Liver (tissue), 9 donors: Measurements from ENCODE around the gene PLCB1. TPM values are rescaled to one million over a fixed set of nuclear protein-coding genes. Genes with fewer than 3 reads are reported as not detected.

Experiments used
- DNase-seq: peaks from one replicate; pipeline ENCODE4 v3.0.0-alpha.2; 2017; ENCODE audit warnings: low spot score
- H3K27ac ChIP-seq, 2 donors: one replicate each; pipeline ENCODE4 v1.7.0; 2013; ENCODE audit warnings: inconsistent platforms in 2 of 2, low read length in 2 of 2, control low read depth in 1 of 2, low read depth in 1 of 2, mild to moderate bottlenecking in 1 of 2
- H3K27me3 ChIP-seq, 4 donors: one replicate each; pipeline versions ENCODE4 v1.6.1 to v1.7.0; 2013; ENCODE audit warnings: low read length in 3 of 4, inconsistent platforms in 1 of 4, mild to moderate bottlenecking in 1 of 4, moderate library complexity in 1 of 4; ENCODE audit not compliant: control insufficient read depth in 4 of 4, insufficient read depth in 4 of 4
- H3K36me3 ChIP-seq, 4 donors: one replicate each; pipeline versions ENCODE4 v1.6.1 to v1.7.0; 2013; ENCODE audit warnings: low read length in 3 of 4, mild to moderate bottlenecking in 3 of 4, low read depth in 1 of 4, moderate library complexity in 1 of 4; ENCODE audit not compliant: control insufficient read depth in 4 of 4, insufficient read depth in 3 of 4
- H3K4me1 ChIP-seq, 4 donors: one replicate each; pipeline versions ENCODE4 v1.6.1 to v1.7.0; 2013; ENCODE audit warnings: low read length in 3 of 4, mild to moderate bottlenecking in 3 of 4, moderate library complexity in 1 of 4; ENCODE audit not compliant: control insufficient read depth in 4 of 4, insufficient read depth in 4 of 4
- H3K4me3 ChIP-seq, 3 donors: one replicate each; pipeline versions ENCODE4 v1.6.1 to v1.7.0; 2013; ENCODE audit warnings: low read length in 3 of 3, control low read depth in 1 of 3, low read depth in 1 of 3, mild to moderate bottlenecking in 1 of 3
- H3K9ac ChIP-seq, 2 donors: one replicate each; pipeline ENCODE4 v1.7.0; 2013; ENCODE audit warnings: low read length in 2 of 2, mild to moderate bottlenecking in 2 of 2, moderate library complexity in 2 of 2, control low read depth in 1 of 2, low read depth in 1 of 2
- H3K9me3 ChIP-seq, 4 donors: one replicate each; pipeline versions ENCODE4 v1.6.1 to v1.7.0; 2013; ENCODE audit warnings: low read length in 3 of 4; ENCODE audit not compliant: control insufficient read depth in 4 of 4
- ATF3 ChIP-seq: IDR thresholded peaks from 2 replicates; pipeline ENCODE4 v1.6.1; 2016; ENCODE audit warnings: antibody characterized with exemption
- CTCF ChIP-seq: fragments of 150-350 bp; IDR thresholded peaks from 2 replicates; pipeline ENCODE4 v1.5.1; 2017; ENCODE audit warnings: improper control_type of control experiment, low read depth, low read length; ENCODE audit not compliant: missing input control
- EGR1 ChIP-seq, 2 donors: IDR thresholded peaks; 2 replicates each; pipeline ENCODE4 v1.6.1; 2016 to 2018; ENCODE audit warnings: antibody characterized with exemption in 2 of 2, low read depth in 2 of 2
- FOXA1 ChIP-seq: IDR thresholded peaks from 2 replicates; pipeline ENCODE4 v1.6.1; 2016; ENCODE audit warnings: antibody characterized with exemption
- FOXA2 ChIP-seq: IDR thresholded peaks from 2 replicates; pipeline ENCODE4 v1.6.1; 2016; ENCODE audit warnings: antibody characterized with exemption
- GABPA ChIP-seq, 2 donors: IDR thresholded peaks in 1 of 2; conservative IDR thresholded peaks in 1 of 2; 2 replicates each; pipeline ENCODE4 v1.6.1; 2016; ENCODE audit warnings: antibody characterized with exemption in 2 of 2, mild to moderate bottlenecking in 1 of 2, moderate library complexity in 1 of 2
- HNF4A ChIP-seq, 2 donors: conservative IDR thresholded peaks; 2 replicates each; pipeline ENCODE4 v1.6.1; 2016; ENCODE audit warnings: antibody characterized with exemption in 2 of 2, mild to moderate bottlenecking in 2 of 2
- HNF4G ChIP-seq: IDR thresholded peaks from 2 replicates; pipeline ENCODE4 v1.6.1; 2016; ENCODE audit warnings: antibody characterized with exemption
- JUND ChIP-seq, 2 donors: IDR thresholded peaks; 2 replicates each; pipeline ENCODE4 v1.6.1; 2016; ENCODE audit warnings: antibody characterized with exemption in 2 of 2
- MAX ChIP-seq: IDR thresholded peaks from 2 replicates; pipeline ENCODE4 v1.6.1; 2016; ENCODE audit warnings: antibody characterized with exemption
- NR2F2 ChIP-seq: IDR thresholded peaks from 2 replicates; pipeline ENCODE4 v1.6.1; 2016; ENCODE audit warnings: antibody characterized with exemption
- RAD21 ChIP-seq, 2 donors: IDR thresholded peaks; 2 replicates each; pipeline ENCODE4 v1.6.1; 2016; ENCODE audit warnings: antibody characterized with exemption in 2 of 2, mild to moderate bottlenecking in 2 of 2
- REST ChIP-seq: IDR thresholded peaks from 2 replicates; pipeline ENCODE4 v1.6.1; 2016; ENCODE audit warnings: antibody characterized with exemption, mild to moderate bottlenecking
- RXRA ChIP-seq, 2 donors: IDR thresholded peaks; 2 replicates each; pipeline ENCODE4 v1.6.1; 2017 to 2018; ENCODE audit warnings: antibody characterized with exemption in 2 of 2, mild to moderate bottlenecking in 1 of 2
- SP1 ChIP-seq: IDR thresholded peaks from 2 replicates; pipeline ENCODE4 v1.6.1; 2018; ENCODE audit warnings: antibody characterized with exemption, mild to moderate bottlenecking
- TAF1 ChIP-seq: conservative IDR thresholded peaks from 2 replicates; pipeline ENCODE4 v1.6.1; 2016; ENCODE audit warnings: antibody characterized with exemption, mild to moderate bottlenecking
- YY1 ChIP-seq: IDR thresholded peaks from 2 replicates; pipeline ENCODE4 v1.6.1; 2016; ENCODE audit warnings: antibody characterized with exemption, mild to moderate bottlenecking
- ZBTB33 ChIP-seq: IDR thresholded peaks from 2 replicates; pipeline ENCODE4 v1.6.1; 2016; ENCODE audit warnings: antibody characterized with exemption
- WGBS: extraction: QIAGEN DNeasy Blood & Tissue Kit; methylation state at CpG from one replicate; pipeline ENCODE4 v1.1.7; 2013; 5-methylcytosine and 5-hydroxymethylcytosine counted together
- polyA plus RNA-seq, 2 donors: library from polyadenylated mRNA; stranded (reverse) in 1 of 2; unstranded in 1 of 2; fragments of 200-250 nt in 1 of 2; fragments of >200 nt in 1 of 2; fragmentation: Nextera tagmentation in 1 of 2; extraction: Ambion mirVana in 1 of 2; gene quantifications; one replicate each; pipeline versions ENCODE4 v1.2.1 to v1.2.3, GENCODE V29; 2013 to 2015
- total RNA-seq, 2 donors: library from RNA; depleted of rRNA; stranded (reverse); fragments of >200 nt; gene quantifications; one replicate each; pipeline ENCODE4 v1.2.3, GENCODE V29; 2014
- donor health status: healthy.
- donor health status: healthy.
- donor health status: healthy.
- donor health status: healthy.
- donor health status: healthy.

The PLCB1 gene
- total and polyA plus RNA-seq, 4 donors: 3.7 to 13.5 (median 5.9) TPM

- H3K4me3 ChIP-seq: no peak overlapping the region
- no peaks in the 10 kb centered on the region for H3K4me1 ChIP-seq
- no peaks in the 10 kb centered on the region for H3K36me3 ChIP-seq
- no peaks in the 10 kb centered on the region for H3K9me3 ChIP-seq
- no peaks in the 10 kb centered on the region for H3K27me3 ChIP-seq
- H3K27ac ChIP-seq: no peak overlapping the region
- 69% methylated on average over 5 of the region's 5 CpGs for WGBS
- DNase-seq: no peak
- no peak for TF ChIP-seq NR2F2
- TF ChIP-seq RXRA (IDR thresholded peaks at IDR 0.05): no peak
- no peak for TF ChIP-seq JUND (IDR thresholded peaks at IDR 0.05)
- TF ChIP-seq TAF1: no peak
- no peak for TF ChIP-seq RAD21 (IDR thresholded peaks at IDR 0.05)
- no peak for TF ChIP-seq CTCF
- no peak for TF ChIP-seq GABPA (IDR thresholded peaks at IDR 0.05 in 1 of 2, conservative IDR thresholded peaks at IDR 0.05 in 1 of 2)
- TF ChIP-seq HNF4A (conservative IDR thresholded peaks at IDR 0.05): no peak
- no peak for TF ChIP-seq FOXA2
- no peak for TF ChIP-seq YY1
- no peak for TF ChIP-seq REST
- TF ChIP-seq MAX: no peak
- no peak for TF ChIP-seq EGR1 (IDR thresholded peaks at IDR 0.05; ENCODE audit: low read depth in 2 of 2)
- no peak for TF ChIP-seq HNF4G
- TF ChIP-seq FOXA1: no peak
- no peak for TF ChIP-seq ZBTB33
- no peak overlapping the region for H3K9ac ChIP-seq
Measured at GRCh38 chr20:8438748-8439147, 306.7 kb downstream of the PLCB1 start.

GRCh38 chr20:8443464-8444072, 311.5 kb downstream of the PLCB1 start:
- 78% methylated on average over 2 of the region's 2 CpGs for WGBS
- no peak for DNase-seq
- no peaks in the 10 kb centered on the region for H3K27me3 ChIP-seq
- TF ChIP-seq RAD21 (IDR thresholded peaks at IDR 0.05) (no peak), HNF4G (no peak), REST (no peak), ZBTB33 (no peak), SP1 (no peak), YY1 (no peak), RXRA (IDR thresholded peaks at IDR 0.05) (no peak), GABPA (IDR thresholded peaks at IDR 0.05 in 1 of 2, conservative IDR thresholded peaks at IDR 0.05 in 1 of 2) (no peak), JUND (IDR thresholded peaks at IDR 0.05) (no peak), MAX (no peak), ATF3 (no peak)

More at GRCh38 chr20:8443464-8444072, 311.5 kb downstream of the PLCB1 start:
- Histone ChIP-seq H3K36me3 (no peaks in the 10 kb centered on the region), H3K9me3 (no peaks in the 10 kb centered on the region), H3K4me3 (no peak overlapping the region), H3K9ac (no peak overlapping the region), H3K4me1 (peaks cover 0 to 2% (median 0%) of the 10 kb centered on the region in 4 donors), H3K27ac (no peak overlapping the region)
